C4-2B (cell line): Measurements from ENCODE around the gene AGAP1.

Experiments used
- ZFX ChIP-seq: fragments of 450-650 bp; IDR thresholded peaks from 2 replicates; pipeline ENCODE4 v1.6.1; 2017
- TF ChIP-seq, protein P1 (sequence below): fragments of 450-650 bp; conservative IDR thresholded peaks from 2 replicates; pipeline ENCODE4 v1.5.1; 2017; ENCODE audit warnings: mild to moderate bottlenecking

DNA sequence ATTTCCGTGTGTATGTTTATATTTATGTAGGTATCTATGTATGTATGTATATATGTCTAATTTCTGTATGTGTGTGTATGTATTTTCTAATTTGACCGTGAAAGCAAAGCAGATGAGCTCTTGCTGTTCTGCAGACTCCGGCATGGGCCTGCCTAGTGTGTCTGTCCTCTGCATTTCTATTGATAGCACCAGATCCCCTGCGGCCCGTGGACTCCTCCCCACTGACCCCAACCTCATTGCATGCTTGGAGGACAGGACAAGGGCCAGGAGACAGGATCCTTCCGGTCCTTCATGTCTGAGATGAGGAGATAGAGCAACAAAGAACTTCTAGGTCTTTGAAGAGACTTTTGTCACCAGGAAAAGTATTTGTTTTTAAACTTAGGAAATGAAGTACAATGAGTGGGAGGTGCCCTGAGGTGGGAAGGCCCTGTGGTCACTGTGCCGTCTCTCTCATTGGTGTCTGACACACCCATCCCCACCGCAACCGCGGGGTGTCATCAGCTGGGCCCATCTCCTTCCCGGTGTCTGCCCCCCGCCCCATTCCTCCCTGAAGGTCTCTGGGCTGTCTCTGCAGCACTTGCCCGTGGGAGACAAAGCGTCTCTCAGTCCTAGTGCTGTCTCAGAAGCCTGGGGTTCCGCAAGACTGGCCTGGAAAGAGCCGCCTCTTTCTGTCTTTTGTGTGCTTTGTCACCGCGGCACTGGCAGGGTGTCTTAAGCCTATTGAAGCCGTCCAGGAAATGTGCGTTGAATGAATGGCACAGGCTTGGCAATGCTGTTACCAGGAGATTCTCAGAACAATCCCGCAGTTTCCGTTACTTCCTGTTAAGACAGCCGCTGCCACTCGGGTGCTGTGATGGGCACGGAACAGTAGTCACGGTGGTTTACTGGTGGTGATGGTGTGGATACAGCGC, 216.4 kb downstream of the AGAP1 start:
- TF ChIP-seq, protein P1, sequence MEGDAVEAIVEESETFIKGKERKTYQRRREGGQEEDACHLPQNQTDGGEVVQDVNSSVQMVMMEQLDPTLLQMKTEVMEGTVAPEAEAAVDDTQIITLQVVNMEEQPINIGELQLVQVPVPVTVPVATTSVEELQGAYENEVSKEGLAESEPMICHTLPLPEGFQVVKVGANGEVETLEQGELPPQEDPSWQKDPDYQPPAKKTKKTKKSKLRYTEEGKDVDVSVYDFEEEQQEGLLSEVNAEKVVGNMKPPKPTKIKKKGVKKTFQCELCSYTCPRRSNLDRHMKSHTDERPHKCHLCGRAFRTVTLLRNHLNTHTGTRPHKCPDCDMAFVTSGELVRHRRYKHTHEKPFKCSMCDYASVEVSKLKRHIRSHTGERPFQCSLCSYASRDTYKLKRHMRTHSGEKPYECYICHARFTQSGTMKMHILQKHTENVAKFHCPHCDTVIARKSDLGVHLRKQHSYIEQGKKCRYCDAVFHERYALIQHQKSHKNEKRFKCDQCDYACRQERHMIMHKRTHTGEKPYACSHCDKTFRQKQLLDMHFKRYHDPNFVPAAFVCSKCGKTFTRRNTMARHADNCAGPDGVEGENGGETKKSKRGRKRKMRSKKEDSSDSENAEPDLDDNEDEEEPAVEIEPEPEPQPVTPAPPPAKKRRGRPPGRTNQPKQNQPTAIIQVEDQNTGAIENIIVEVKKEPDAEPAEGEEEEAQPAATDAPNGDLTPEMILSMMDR: no peak
- no peak for TF ChIP-seq ZFX
